Stimulated activated CD8-positive, alpha-beta memory T cell treated with anti-CD3 and anti-CD28 coated beads, Interleukin-7, amount 100 ng/mL, for 1 hour (primary cell): ENCODE results near the gene ANKS3.
"Not testable (repeated sequence)": the region's sequence is repeated elsewhere in the genome, so short reads cannot be mapped to it uniquely, and the experiment has no call there.

Experiments
- DNase-seq, 2 donors: peaks; one replicate each; pipeline ENCODE4 v3.0.0-alpha.2; 2020; ENCODE audit warnings: low read depth in 2 of 2

ANKS3 gene

GRCh38 chr16:4755687-4756086 lies 21.6 kb upstream of the ANKS3 start:
- no peak for DNase-seq

DNA sequence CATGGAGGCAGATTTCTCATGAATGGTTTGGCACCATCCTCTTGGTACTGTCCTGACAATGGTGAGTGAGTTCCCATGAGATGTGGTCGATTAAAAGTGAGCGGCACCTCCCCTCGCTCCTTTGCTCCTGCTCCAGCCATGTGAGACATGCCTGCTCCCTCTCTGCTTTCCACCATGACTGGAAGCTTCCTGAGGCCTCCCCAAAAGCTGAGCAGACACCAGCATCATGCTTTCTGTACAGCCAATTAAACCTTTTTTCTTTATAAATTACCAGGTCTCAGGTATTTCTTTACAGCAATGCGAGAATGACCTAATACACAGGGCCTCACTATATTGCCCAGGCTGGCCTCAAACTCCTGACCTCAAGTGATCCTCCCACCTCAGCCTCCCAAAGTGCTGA lies 20.8 kb upstream of the ANKS3 start:
- DNase-seq: no peak

- no peak for DNase-seq
Observed at GRCh38 chr16:4753227-4753626, 19.2 kb upstream of the ANKS3 start.

- DNase-seq: no peak
Observed at GRCh38 chr16:4752351-4753100, 18.5 kb upstream of the ANKS3 start.

DNA sequence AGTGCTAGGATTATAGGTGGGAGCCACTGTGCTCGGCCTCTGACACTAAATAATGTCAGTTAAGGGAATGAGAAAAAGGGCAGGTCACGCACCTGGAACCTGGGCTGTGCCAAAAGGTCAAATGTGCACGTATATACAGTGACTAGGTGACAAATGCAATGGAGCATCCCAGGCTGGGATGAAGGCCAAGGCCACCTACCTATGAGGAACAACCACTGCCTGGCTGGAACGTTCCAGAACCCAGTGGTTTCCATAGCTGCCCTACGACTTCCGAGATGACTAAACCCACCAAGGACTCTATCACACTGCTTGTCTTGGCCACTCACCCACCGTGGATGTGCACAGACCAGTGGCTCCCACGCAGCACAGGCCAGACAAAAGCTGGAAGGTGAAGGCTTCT lies 16.8 kb upstream of the ANKS3 start:
- DNase-seq: no peak

- no peak for DNase-seq
Observed at GRCh38 chr16:4749700-4750257, 15.7 kb upstream of the ANKS3 start.

GRCh38 chr16:4748682-4749411 lies 14.8 kb upstream of the ANKS3 start:
- DNase-seq: no peak

DNA sequence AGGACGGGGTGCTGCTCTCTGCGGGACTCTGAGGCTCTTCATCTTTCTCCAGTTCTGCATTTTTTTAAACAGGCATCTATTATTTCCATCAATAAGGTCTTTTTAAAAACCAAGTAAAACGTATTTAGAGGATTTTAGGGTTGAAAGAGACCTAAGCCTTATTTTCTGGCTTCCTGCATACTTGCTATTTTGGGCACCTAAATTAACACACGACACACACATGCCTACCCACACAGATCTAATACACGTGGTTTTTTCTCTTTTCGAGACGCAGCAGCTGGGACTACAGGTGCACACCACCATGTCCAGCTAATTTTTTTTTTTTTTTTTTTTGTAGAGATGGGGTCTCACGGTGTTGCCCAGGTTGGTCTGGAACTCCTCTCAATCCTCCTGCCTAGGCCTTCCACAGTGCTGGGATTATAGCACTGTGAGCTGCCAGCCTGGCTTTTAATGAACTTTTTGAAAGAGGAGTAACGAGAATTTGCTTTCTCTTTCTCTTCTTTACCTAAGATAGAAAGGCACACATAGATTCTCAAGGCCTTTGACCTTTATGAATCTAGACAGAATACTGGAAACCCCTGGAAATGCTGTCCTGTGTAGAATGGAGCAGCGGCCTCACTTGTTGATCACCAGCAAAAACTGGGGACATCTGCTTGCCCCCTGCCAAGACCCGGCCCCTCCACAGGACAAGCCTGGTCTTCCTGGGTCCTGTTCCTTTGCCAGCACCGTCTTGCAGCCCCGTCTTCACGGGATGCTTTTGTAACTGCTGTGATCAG lies 14.0 kb upstream of the ANKS3 start:
- DNase-seq: no peak

DNA sequence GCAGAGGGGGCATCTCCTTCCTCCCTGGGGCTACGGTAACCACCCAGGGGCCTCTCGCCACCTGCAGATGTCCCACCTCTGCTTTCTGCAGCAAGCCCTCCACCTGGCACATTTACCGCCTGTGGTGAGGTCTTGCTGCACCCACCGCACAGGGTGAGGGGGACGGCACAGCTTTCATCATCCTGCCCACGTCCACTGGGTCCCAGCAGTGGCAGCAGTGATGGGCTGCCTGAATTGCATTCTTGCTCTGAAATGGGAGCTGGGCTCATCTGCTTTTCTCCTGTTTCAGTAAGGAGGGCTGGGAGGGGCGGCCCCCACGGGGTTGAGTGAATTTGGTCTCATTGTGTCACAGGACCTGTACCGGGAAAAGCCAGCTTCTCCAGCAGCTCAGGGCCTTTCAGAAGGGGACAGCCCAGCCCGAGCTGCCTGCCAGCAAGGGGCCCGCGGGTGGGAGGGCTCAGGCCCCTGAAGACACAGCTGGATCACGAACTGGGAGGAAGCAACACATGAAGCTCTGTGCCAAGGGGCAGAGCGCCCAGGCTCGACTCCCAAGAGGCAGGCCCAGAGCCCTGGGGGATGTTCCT lies 13.0 kb upstream of the ANKS3 start:
- no peak for DNase-seq

DNA sequence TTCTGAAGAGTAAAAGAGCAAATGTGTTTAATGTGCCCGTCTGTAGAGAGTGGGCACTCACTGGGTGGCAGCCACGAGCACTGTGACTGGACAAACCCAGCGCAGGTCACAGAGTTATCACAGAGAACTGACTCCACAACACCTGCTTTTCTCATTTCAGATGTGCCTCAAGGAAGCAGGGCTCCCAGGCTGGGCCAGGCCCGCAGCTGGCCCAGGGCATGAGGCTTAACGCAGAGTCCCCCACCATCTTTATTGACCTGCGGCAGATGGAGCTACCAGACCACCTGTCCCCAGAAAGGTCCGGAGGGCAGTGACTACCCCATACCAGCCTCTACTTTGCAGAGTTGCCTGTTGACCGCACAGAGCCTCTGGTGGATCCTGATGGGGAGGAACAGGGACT lies 12.1 kb upstream of the ANKS3 start:
- DNase-seq: no peak

- DNase-seq: no peak
Observed at GRCh38 chr16:4745274-4745569, 11.2 kb upstream of the ANKS3 start.

- no peak for DNase-seq
Observed at GRCh38 chr16:4744555-4745273, 10.6 kb upstream of the ANKS3 start.

DNA sequence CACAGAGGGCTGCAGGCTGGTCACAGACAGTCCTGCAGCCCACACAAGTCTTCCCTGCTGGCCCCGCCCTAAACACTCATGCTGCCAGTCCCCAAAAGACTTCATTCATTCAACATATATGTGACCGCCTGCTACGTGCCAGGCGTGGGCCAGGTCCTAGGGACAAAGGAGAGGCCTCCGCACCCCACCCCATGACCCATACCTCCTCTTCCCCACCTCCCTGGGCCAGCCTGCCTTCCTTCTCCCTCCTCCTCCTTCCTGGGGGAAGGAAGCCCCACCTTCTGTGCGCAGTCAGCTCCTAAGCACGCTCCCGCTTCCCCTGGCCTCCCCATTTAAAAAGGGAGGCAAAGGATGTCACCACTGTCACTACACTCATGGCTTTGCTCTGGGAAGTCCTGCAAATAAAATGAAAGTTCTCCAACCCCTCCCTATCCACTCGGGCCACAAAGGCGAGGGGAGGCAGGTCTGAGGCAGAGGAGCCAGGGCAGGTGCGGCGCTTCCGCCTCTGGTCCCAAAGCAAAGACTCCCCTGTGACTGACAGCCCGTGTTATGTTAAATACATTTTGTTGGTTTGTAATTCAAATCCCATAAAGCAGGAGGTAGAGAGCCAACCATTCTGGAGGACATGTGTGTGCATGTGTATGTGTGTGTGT lies 9.3 kb upstream of the ANKS3 start:
- DNase-seq: no peak

GRCh38 chr16:4738370-4738769 lies 4.3 kb upstream of the ANKS3 start:
- not testable (repeated sequence) for DNase-seq

DNA sequence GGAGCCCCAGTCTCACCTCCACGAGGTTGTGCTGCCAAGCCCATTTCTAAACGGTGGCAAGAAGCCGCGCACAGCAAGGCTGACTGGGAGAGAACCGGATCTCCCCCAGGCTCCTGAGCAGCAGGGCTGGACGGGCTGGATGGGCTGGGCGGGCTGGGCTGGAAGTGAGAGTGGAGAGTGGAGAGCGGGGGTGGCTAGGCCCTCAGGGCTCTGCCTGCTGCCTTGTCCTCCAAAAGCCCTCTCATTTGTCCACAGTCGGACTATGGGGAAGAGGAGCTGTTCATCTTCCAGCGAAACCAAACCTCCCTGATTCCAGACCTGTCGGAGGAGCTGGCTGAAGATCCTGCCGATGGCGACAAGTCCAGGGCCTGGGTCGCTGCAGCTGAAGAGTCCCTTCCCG lies 3.5 kb upstream of the ANKS3 start:
- no peak for DNase-seq

- DNase-seq: no peak
Observed at GRCh38 chr16:4736546-4736945, 2.5 kb upstream of the ANKS3 start.

GRCh38 chr16:4734730-4735535 lies 862 bp upstream of the ANKS3 start:
- peak; percentile 88 to 93 for DNase-seq

DNA sequence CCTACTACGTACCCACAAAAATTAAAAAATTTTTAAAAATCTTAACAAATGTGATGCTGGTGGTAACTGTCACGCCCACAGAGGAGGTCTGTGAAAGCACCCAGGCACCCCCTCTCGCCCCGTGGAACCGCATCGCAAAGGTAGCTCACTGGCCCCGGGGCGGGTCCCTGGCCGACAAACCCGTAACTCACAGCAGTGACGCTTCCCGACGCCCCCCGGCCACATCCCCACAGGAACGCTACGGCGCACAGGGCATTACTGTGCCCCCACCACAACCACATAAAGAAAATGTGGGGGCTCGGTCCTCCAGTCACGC lies 366 bp downstream of the ANKS3 start:
- no peak for DNase-seq

DNA sequence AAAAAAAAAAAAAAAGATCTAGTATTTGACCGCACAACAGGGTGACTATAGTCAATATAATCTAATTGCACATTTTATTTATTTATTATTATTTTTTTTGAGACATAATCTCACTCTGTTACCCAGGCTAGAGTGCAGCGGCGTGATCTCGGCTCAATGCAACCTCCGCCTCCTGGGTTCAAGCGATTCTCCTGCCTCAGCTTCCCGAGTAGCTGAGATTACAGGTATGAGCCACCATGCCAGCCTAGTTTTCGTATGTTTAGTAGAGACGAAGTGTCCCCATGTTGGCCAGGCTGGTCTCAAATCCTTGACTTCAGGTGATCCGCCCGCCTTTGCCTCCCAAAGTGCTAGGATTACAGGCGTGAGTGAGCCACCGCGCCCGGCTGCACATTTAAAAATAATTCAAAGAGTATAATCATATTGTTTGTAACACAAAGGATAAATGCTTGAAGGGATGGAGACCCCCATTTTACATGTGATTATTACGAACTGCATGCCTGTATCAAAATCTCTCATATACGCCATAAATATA lies 794 bp downstream of the ANKS3 start:
- no peak for DNase-seq

DNA sequence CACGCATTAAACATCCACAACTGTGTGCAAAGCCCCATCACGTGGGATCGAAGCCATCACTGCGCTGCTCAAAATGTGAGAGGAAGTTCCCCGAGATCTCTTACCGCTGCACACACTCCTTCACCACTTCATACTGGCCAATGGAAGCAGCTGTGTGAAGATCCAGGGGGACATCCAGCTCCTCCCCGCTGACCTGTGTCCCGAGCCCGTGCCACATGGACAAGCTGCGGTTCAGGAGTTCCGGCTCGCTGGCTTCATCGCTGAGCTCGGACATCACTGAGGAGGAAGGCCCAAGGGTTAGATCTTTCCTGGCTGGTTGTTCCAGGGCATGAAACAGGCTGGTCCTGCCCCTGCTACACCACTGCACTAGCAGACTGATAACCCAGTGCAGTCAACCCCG lies 4.2 kb downstream of the ANKS3 start:
- DNase-seq: no peak
